GM21390 (cell line): ENCODE results near the gene PIGV.
A peak's percentile ranks its signal among the peaks of the same experiment; 100 is the strongest.
"Not testable (repeated sequence)": the region's sequence is repeated elsewhere in the genome, so short reads cannot be mapped to it uniquely, and the experiment has no call there.

ENCODE experiments used
- ATAC-seq: cut with Tn5 transposase; IDR thresholded peaks from one replicate; pipeline ENCODE4 v1.9.1; 2021; ENCODE audit not compliant: unreplicated experiment

The PIGV gene

DNA sequence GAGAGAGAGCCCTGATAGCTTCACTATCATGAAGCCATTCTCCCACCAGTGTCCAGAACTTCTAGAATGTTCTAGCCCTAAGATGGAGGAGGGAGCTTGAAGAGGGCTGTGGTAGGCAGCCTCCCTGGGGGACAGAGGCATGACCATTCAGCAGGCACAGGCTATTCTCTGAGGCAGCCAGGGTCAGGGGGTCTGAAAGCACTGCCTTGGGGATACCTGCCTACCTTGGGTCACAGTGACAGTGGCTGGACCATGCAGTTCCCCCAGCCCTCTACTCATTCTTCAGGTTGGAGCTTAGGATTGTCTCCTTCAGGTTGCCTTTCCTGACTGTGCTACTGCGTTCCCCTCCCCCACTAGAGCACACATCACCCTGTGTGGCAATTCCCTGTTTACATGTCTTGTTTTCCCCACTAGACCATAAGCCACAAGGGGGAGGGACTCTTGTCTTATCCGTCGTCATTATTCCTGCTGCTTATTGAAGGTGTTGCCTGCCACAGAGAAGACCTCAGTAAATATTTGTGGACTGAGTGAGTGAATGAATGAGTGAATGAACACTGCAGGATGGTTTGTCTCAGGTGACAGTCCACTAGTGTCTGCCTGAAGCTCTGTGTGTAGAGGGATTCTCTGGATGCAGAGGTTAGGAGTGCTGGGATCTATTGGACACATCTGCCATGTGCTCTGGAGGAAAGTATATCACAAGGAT is 43.9 kb downstream of the PIGV start:
- no peak for ATAC-seq

GRCh38 chr1:26832249-26832960 is 44.7 kb downstream of the PIGV start:
- no peak for ATAC-seq

GRCh38 chr1:26833432-26834405 is 46.0 kb downstream of the PIGV start:
- ATAC-seq = peak; percentile 83

GRCh38 chr1:26837665-26838064 is 49.9 kb downstream of the PIGV start:
- ATAC-seq = not testable (repeated sequence)

- peak; percentile 90 for ATAC-seq
Measured at GRCh38 chr1:26838474-26839338, 51.0 kb downstream of the PIGV start.

DNA sequence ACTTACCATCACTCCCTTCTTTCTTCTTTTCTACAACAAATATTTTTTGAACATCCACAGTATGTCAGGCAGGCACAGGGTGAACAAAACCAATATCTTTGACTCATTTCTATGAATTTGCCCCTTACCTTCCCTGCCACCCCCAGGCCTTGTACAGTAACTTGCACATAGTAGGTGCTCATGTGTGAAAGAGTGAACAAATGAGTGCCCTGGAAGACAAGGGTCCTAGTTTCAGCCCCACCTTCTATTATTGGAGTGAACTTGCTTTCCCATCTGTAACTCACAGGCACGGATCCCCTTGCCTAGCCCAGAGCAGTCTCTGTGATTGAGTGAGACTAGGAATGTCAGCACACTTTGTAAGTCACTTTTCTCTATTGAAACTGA is 51.6 kb downstream of the PIGV start:
- no peak for ATAC-seq

DNA sequence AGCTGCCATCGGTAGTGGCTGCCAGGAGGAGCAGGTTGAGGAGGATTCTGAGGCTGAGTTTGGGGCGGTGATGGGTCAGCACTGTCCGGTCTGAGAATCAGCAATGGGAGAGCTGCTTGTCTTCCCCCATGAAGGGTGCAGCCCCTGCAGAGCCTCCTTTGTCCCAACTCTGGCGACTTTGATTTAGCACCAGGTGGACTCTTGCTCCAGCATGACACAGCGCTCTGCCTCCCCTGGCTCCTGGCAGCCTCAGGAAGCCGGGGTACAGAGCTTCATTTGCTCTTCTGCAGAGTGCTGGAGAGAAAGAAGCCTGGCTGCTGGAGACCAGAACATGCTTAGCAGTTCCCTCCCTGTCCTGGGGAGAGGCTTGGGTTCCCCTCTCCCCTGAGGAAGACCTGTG is 52.0 kb downstream of the PIGV start:
- no peak for ATAC-seq

- no peak for ATAC-seq
Measured at GRCh38 chr1:26844424-26845196, 56.9 kb downstream of the PIGV start.

- not testable (repeated sequence) for ATAC-seq
Measured at GRCh38 chr1:26847826-26848225, 60.1 kb downstream of the PIGV start.
